NCI-H1930 (cell line): ENCODE results near the gene SLU7.

ENCODE experiments used
- DNase-seq, 2 experiments: peaks; one replicate each; lab custom pipeline; 2025; lab: John Stamatoyannopoulos, UW

SLU7 gene

GRCh38 chr5:160367261-160367660 lies 51.6 kb downstream of the SLU7 start:
- DNase-seq = no peak

- no peak for DNase-seq
Measured at GRCh38 chr5:160366230-160366629, 52.7 kb downstream of the SLU7 start.

- DNase-seq = no peak
Measured at GRCh38 chr5:160363660-160364395, 55.1 kb downstream of the SLU7 start.

- no peak for DNase-seq
Measured at GRCh38 chr5:160363211-160363610, 55.7 kb downstream of the SLU7 start.

GRCh38 chr5:160361624-160362228 lies 57.2 kb downstream of the SLU7 start:
- no peak for DNase-seq

- no peak for DNase-seq
Measured at GRCh38 chr5:160360310-160360709, 58.6 kb downstream of the SLU7 start.

- DNase-seq = no peak
Measured at GRCh38 chr5:160359816-160360215, 59.1 kb downstream of the SLU7 start.

GRCh38 chr5:160359242-160359641 lies 59.6 kb downstream of the SLU7 start:
- DNase-seq = no peak

GRCh38 chr5:160357861-160358411 lies 60.9 kb downstream of the SLU7 start:
- DNase-seq = no peak

- DNase-seq = no peak
Measured at GRCh38 chr5:160357394-160357793, 61.5 kb downstream of the SLU7 start.

GRCh38 chr5:160356550-160357347 lies 62.1 kb downstream of the SLU7 start:
- no peak for DNase-seq

GRCh38 chr5:160354666-160355065 lies 64.2 kb downstream of the SLU7 start:
- no peak for DNase-seq

GRCh38 chr5:160353379-160353778 lies 65.5 kb downstream of the SLU7 start:
- DNase-seq = no peak

- DNase-seq = no peak
Measured at GRCh38 chr5:160352308-160352707, 66.6 kb downstream of the SLU7 start.
